Skeletal muscle tissue (tissue), 2 donors: ENCODE results near the gene UGCG. TPM values are rescaled to one million over a fixed set of nuclear protein-coding genes. Genes with fewer than 3 reads are reported as not detected.

Source experiments
- small RNA-seq: library from RNA; depleted of rRNA; stranded (forward); fragments of <200 nt; gene quantifications from one replicate; pipeline ENCODE3, GENCODE V24; 2014
- total RNA-seq: library from RNA; depleted of rRNA; stranded (reverse); fragments of >200 nt; gene quantifications from one replicate; pipeline ENCODE4 v1.2.3, GENCODE V29; 2014

UGCG gene
- total RNA-seq, 1 donor from 2014 or later: 42.3 TPM

Small RNAs within 50 kb of the gene (small RNA-seq; reads per million reads assigned to genes)
- gene MIR4668: 0.09 reads per million

Other genes with a start within 250 kb of the UGCG start
- gene GNG10, start 235.2 kb upstream of the UGCG start, total RNA-seq: 20.9 TPM
- not detected for gene SHOC1, start 101.9 kb upstream of the UGCG start, total RNA-seq